Stomach smooth muscle (tissue), 2 donors: ENCODE data around the gene MRAS.

ENCODE experiments used
- H3K27ac ChIP-seq: one replicate; pipeline ENCODE4 v1.7.0; 2013; ENCODE audit warnings: mild to moderate bottlenecking, low read length, inconsistent platforms
- H3K27me3 ChIP-seq, 2 donors: one replicate each; pipeline ENCODE4 v1.7.0; 2013; ENCODE audit warnings: low read length in 2 of 2; ENCODE audit not compliant: insufficient read depth in 2 of 2, control insufficient read depth in 1 of 2
- H3K36me3 ChIP-seq, 2 donors: one replicate each; pipeline ENCODE4 v1.7.0; 2013; ENCODE audit warnings: low read length in 2 of 2; ENCODE audit not compliant: control insufficient read depth in 2 of 2, insufficient read depth in 2 of 2
- H3K4me1 ChIP-seq: one replicate; pipeline ENCODE4 v1.7.0; 2013; ENCODE audit warnings: low read length; ENCODE audit not compliant: control insufficient read depth, insufficient read depth
- H3K4me3 ChIP-seq, 2 donors: one replicate each; pipeline ENCODE4 v1.7.0; 2013; ENCODE audit warnings: low read length in 2 of 2
- H3K9ac ChIP-seq, 2 donors: one replicate each; pipeline ENCODE4 v1.7.0; 2013; ENCODE audit warnings: low read length in 2 of 2, mild to moderate bottlenecking in 1 of 2
- H3K9me3 ChIP-seq, 2 donors: one replicate each; pipeline ENCODE4 v1.7.0; 2013; ENCODE audit warnings: low read length in 2 of 2; ENCODE audit not compliant: control insufficient read depth in 2 of 2
- donor health status: healthy.
- donor health status: Pancreatic carcinoma.

The MRAS gene

GRCh38 chr3:138359148-138359918 lies 11.0 kb downstream of the MRAS start:
- Histone ChIP-seq H3K36me3 (peaks cover 0 to 6% of the 10 kb centered on the region in 2 donors), H3K9ac (peak overlapping the region in 1 of 2 donors; percentile 29), H3K27me3 (no peaks in the 10 kb centered on the region), H3K4me1 (peaks cover 26% of the 10 kb centered on the region), H3K4me3 (no peak overlapping the region), H3K27ac (peak overlapping the region; percentile 46), H3K9me3 (no peaks in the 10 kb centered on the region)

GRCh38 chr3:138359919-138360868 lies 11.8 kb downstream of the MRAS start:
- peak overlapping the region in 1 of 2 donors; percentile 13 for H3K9ac ChIP-seq
- no peak overlapping the region for H3K4me3 ChIP-seq
- no peaks in the 10 kb centered on the region for H3K27me3 ChIP-seq
- peak overlapping the region; percentile 11 for H3K27ac ChIP-seq
- peaks cover 27% of the 10 kb centered on the region for H3K4me1 ChIP-seq
- H3K36me3 ChIP-seq: peaks cover 0 to 3% of the 10 kb centered on the region in 2 donors
- no peaks in the 10 kb centered on the region for H3K9me3 ChIP-seq

GRCh38 chr3:138360869-138361525 lies 12.6 kb downstream of the MRAS start:
- no peaks in the 10 kb centered on the region for H3K9me3 ChIP-seq
- no peak overlapping the region for H3K27ac ChIP-seq
- no peak overlapping the region for H3K4me3 ChIP-seq
- H3K4me1 ChIP-seq: peaks cover 32% of the 10 kb centered on the region
- H3K36me3 ChIP-seq: no peaks in the 10 kb centered on the region
- H3K27me3 ChIP-seq: no peaks in the 10 kb centered on the region
- H3K9ac ChIP-seq: no peak overlapping the region

GRCh38 chr3:138361561-138361971 lies 13.2 kb downstream of the MRAS start:
- Histone ChIP-seq H3K27ac (no peak overlapping the region), H3K9ac (no peak overlapping the region), H3K4me3 (no peak overlapping the region), H3K4me1 (peaks cover 35% of the 10 kb centered on the region), H3K27me3 (no peaks in the 10 kb centered on the region), H3K9me3 (no peaks in the 10 kb centered on the region), H3K36me3 (no peaks in the 10 kb centered on the region)

GRCh38 chr3:138362538-138362937 lies 14.2 kb downstream of the MRAS start:
- Histone ChIP-seq H3K9me3 (no peaks in the 10 kb centered on the region), H3K27ac (no peak overlapping the region), H3K9ac (no peak overlapping the region), H3K27me3 (no peaks in the 10 kb centered on the region), H3K4me1 (peaks cover 36% of the 10 kb centered on the region), H3K4me3 (no peak overlapping the region), H3K36me3 (no peaks in the 10 kb centered on the region)

- no peaks in the 10 kb centered on the region for H3K9me3 ChIP-seq
- no peaks in the 10 kb centered on the region for H3K36me3 ChIP-seq
- H3K4me3 ChIP-seq: no peak overlapping the region
- H3K4me1 ChIP-seq: peaks cover 35% of the 10 kb centered on the region
- no peak overlapping the region for H3K27ac ChIP-seq
- H3K9ac ChIP-seq: no peak overlapping the region
- H3K27me3 ChIP-seq: no peaks in the 10 kb centered on the region
These were observed 14.9 kb downstream of the MRAS start for GRCh38 chr3:138363322-138363721.

- Histone ChIP-seq H3K4me1 (peaks cover 25% of the 10 kb centered on the region), H3K27ac (no peak overlapping the region), H3K9ac (no peak overlapping the region)
These were observed 16.2 kb downstream of the MRAS start for GRCh38 chr3:138364356-138365252.

GRCh38 chr3:138365253-138365555 lies 16.8 kb downstream of the MRAS start:
- Histone ChIP-seq H3K4me1 (peaks cover 22% of the 10 kb centered on the region), H3K27ac (no peak overlapping the region)

More at GRCh38 chr3:138364356-138365252, 16.2 kb downstream of the MRAS start:
- Histone ChIP-seq H3K9me3 (no peaks in the 10 kb centered on the region), H3K4me3 (no peak overlapping the region), H3K27me3 (no peaks in the 10 kb centered on the region), H3K36me3 (no peaks in the 10 kb centered on the region)

GRCh38 chr3:138366006-138366759 lies 17.8 kb downstream of the MRAS start:
- H3K27me3 ChIP-seq: no peaks in the 10 kb centered on the region
- peaks cover 14% of the 10 kb centered on the region for H3K4me1 ChIP-seq
- H3K4me3 ChIP-seq: no peak overlapping the region
- H3K9me3 ChIP-seq: no peaks in the 10 kb centered on the region
- H3K9ac ChIP-seq: no peak overlapping the region
- H3K36me3 ChIP-seq: no peaks in the 10 kb centered on the region
- H3K27ac ChIP-seq: no peak overlapping the region

More at GRCh38 chr3:138365253-138365555, 16.8 kb downstream of the MRAS start:
- Histone ChIP-seq H3K9me3 (no peaks in the 10 kb centered on the region), H3K36me3 (no peaks in the 10 kb centered on the region), H3K27me3 (no peaks in the 10 kb centered on the region), H3K9ac (no peak overlapping the region), H3K4me3 (no peak overlapping the region)
